Urothelium cell line (cell line): ENCODE data around the gene ABO.
"Not testable (repeated sequence)": the region's sequence is repeated elsewhere in the genome, so short reads cannot be mapped to it uniquely, and the experiment has no call there.

Experiments used
- DNase-seq: peaks from one replicate; pipeline ENCODE4 v3.0.0; 2011; ENCODE audit warnings: low spot score, mixed read lengths
- FAIRE-seq: peaks from 2 replicates; lab custom pipeline; 2011; peaks lifted over from hg19 to GRCh38; lab: Jason Lieb, UNC

Gene ABO

DNA sequence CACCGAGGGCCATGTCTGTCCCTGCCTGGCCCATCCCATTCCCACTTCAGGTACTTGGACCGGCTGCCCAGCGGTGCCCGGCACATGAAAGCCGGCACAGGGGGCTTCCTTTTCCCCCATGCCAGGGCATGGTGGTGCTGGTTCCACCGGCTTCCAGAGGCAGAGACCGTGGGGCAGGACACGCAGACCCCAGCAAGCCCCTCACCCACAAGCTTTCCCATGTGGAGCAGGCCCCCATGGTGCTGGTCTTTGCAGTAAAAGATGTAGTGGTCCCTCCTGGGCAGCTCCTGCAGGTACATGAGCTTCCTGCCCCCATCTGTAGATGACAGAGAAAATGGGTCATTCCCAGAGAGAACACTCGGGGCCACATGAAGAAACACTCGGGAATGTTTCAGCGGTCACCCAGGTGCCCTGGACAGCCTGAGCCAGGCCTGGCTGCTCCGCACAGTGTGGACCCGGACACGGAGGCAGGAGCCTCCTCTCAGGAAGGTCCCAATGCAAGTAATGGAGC, 67.9 kb downstream of the ABO start:
- no peak for DNase-seq
- no peak for FAIRE-seq

DNA sequence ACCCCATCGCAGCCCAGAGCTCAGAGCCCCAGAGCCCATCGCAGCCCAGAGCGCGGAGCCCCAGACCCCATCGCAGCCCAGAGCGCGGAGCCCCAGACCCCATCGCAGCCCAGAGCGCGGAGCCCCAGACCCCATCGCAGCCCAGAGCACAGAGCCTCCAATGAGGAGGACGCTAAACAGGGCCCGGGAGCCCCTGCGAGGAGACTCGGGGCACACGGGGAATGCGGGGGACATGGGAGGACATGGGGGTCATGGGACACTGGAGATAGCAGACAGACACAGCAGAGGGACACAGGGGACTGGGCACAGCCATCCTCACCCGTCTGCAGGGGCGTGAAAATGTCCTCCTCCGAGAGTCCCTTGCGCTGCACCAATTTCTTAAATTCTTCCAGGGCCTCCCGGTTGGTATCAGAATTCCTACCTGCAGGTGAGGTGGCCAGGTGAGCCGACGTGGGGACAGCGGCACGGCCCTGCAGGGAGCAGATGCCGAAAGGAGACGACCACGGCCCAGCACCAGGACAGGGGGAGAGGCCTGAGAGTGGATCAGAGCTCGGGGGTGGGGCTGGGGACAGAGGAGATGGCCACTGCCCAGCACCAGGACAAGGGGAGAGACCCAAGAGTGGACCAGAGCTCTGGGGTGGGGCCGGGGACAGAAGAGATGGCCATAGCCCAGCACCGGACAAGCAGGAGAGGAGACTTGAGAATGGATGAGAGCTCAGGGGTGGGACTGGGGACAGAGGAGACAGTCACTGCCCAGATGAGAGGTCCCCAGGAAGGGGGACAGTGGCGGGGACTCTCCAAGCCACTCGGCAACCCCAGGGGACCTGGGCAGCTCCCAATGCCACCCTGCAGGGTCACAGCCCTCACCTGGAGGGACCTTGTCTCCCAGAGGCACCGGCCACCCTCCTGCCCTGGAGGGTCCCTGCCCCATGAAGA, 68.7 kb downstream of the ABO start:
- no peak for DNase-seq
- no peak for FAIRE-seq

DNA sequence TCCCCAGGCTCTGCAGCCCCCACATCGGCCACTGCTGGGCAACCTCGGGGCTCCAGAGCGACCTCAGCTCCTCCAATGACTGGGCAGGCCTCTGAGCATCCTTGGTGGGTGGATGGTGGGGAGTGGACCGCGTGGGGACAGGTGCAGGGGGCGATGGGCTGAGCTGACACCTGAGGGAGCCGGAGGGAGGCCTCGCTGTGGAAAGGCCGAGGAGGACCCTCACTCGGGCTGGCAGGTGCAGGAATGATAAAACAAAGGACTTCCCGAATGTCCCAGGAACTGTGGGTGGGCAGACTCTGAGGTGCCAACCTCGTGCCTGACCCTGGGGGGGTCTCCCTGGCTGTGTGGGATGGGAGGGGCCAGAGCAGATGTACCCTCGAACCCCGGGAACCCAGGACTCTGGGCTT, 69.5 kb downstream of the ABO start:
- FAIRE-seq, DNase-seq: not testable (repeated sequence)
